ENCODE results near the gene PLA2G4A. TPM values are rescaled to one million over a fixed set of nuclear protein-coding genes. Genes with fewer than 3 reads are reported as not detected.
A peak's percentile ranks its signal among the peaks of the same experiment; 100 is the strongest.

Gene PLA2G4A
- total and polyA plus RNA-seq, 2 donors (not counting 1 experiment from before 2014, with no cell fraction given): 2.8 to 5.8 TPM

DNA sequence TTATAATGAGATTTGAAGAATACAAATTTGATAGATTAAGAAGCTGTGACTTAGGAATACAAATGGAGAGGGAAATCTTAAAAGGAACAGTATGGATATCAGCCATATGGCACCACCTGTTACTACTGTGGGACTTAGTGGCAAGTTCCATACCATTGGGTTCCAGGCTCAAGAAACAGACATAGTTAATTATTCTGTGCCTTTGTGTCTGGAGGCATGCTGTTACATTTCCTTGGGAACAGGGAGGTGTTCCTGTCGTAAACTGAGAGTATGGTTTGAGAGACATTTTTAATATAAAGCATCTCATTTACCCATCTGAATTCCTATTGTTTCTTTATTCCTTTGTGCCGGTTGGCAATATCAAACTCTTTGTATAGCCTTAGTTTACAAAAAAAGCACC lies 15.2 kb downstream of the PLA2G4A start:
- DNase-seq (ENCODE audit: low read depth in 2 of 2): no peak
- Histone ChIP-seq H2AFZ (ENCODE audit: low read length) (no peak overlapping the region), H3K36me3 (ENCODE audit: control insufficient read depth, insufficient read depth, low read length) (no peaks in the 10 kb centered on the region), H3K79me2 (ENCODE audit: control insufficient read depth, insufficient read depth, low read length) (no peaks in the 10 kb centered on the region), H4K20me1 (ENCODE audit: control insufficient read depth, extremely low read depth, insufficient read depth, low read length) (no peaks in the 10 kb centered on the region), H3K4me2 (ENCODE audit: extremely low read depth, insufficient read depth, low read length) (no peak overlapping the region), H3K4me3 (replicated peaks in 1 of 4; ENCODE audit: control extremely low read depth in 1 of 4, insufficient read depth in 1 of 4, low read depth in 3 of 4, low read length in 4 of 4) (no peak overlapping the region), H3K9me3 (ENCODE audit: control insufficient read depth, insufficient read depth, low read depth, low read length) (no peaks in the 10 kb centered on the region), H3K9ac (ENCODE audit: insufficient read depth, low read length) (no peak overlapping the region), H3K27ac (ENCODE audit: insufficient read depth, low read length) (no peak overlapping the region), H3K27me3 (ENCODE audit: control insufficient read depth, insufficient read depth, low read length) (no peaks in the 10 kb centered on the region), H3K4me1 (ENCODE audit: control insufficient read depth, extremely low read depth, insufficient read depth, low read length) (no peaks in the 10 kb centered on the region)
- TF ChIP-seq EZH2 (IDR thresholded peaks at IDR 0.05; ENCODE audit: low read length, missing control alignments): no peak
- TF ChIP-seq, protein P1, sequence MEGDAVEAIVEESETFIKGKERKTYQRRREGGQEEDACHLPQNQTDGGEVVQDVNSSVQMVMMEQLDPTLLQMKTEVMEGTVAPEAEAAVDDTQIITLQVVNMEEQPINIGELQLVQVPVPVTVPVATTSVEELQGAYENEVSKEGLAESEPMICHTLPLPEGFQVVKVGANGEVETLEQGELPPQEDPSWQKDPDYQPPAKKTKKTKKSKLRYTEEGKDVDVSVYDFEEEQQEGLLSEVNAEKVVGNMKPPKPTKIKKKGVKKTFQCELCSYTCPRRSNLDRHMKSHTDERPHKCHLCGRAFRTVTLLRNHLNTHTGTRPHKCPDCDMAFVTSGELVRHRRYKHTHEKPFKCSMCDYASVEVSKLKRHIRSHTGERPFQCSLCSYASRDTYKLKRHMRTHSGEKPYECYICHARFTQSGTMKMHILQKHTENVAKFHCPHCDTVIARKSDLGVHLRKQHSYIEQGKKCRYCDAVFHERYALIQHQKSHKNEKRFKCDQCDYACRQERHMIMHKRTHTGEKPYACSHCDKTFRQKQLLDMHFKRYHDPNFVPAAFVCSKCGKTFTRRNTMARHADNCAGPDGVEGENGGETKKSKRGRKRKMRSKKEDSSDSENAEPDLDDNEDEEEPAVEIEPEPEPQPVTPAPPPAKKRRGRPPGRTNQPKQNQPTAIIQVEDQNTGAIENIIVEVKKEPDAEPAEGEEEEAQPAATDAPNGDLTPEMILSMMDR (conservative IDR thresholded peaks at IDR 0.05 in 1 of 2, IDR thresholded peaks at IDR 0.05 in 1 of 2; ENCODE audit: low read depth in 1 of 2, low read length in 2 of 2): no peak

DNA sequence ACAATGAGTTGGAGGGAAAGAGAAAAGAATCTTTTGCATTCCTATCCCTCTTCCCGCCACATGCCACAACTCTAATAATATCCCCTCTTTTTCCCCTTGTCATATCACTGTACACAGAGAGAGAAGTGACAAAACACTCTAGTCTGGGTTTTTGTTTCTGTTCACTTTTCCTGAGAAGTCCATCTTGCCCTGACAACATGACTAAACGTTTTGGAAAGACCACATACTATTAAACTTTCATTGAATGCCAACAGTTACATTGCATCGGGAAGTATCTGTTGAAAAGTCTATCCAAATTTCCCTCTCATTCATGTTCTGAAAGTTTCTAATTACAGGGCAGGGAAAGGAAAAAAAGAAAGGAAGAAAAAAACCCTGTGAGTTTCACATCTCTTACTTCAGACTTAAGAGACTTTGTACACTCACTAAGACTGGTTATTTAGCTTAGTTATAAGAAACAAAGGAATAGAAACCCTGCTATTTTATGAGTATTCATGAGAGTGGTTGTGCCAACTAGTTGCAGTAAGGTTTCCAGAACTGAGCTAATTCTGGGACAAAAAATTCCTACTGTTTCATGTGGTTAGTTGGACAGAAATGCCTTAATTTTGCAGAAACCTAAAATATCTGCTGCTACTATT lies 16.9 kb downstream of the PLA2G4A start:
- peak in 1 of 2 donors; percentile 50 for DNase-seq (ENCODE audit: low read depth in 2 of 2)
- H3K4me2 ChIP-seq (ENCODE audit: extremely low read depth, insufficient read depth, low read length): no peak overlapping the region
- TF ChIP-seq, protein P1 (conservative IDR thresholded peaks at IDR 0.05 in 1 of 2, IDR thresholded peaks at IDR 0.05 in 1 of 2; ENCODE audit: low read depth in 1 of 2, low read length in 2 of 2): no peak
- no peak for TF ChIP-seq EZH2 (IDR thresholded peaks at IDR 0.05; ENCODE audit: low read length, missing control alignments)

DNA sequence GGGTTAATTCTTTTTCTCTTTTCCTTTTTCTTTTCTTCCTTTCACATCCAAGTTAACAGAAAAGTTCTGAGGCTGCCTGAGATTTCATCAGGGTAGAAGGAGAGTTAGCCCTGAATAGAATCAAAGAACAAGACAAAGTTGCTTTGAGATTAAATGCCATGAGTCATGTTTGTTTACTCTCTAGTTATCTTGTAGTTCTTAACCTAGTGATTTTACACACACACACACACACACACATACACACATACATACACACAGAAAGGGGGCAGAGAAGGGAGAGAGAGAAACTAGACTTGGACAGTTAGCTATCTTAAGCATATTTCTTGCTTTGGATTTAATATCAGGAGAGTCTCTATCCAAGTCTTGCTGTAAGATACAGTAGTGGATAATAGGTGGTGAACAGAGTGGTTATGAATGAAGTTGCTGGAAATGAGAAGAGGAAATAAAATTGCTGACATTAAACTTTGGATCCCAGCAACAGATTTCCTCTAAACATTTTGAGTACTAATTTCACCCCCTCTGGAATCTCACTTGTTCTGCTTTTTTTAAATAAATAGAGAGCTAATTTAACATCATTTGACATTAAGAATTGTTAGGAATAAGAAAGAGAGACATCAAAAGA lies 19.9 kb downstream of the PLA2G4A start:
- Histone ChIP-seq H3K27ac (ENCODE audit: insufficient read depth, low read length) (no peak overlapping the region), H3K9ac (ENCODE audit: insufficient read depth, low read length) (no peak overlapping the region), H3K9me3 (ENCODE audit: control insufficient read depth, insufficient read depth, low read depth, low read length) (no peaks in the 10 kb centered on the region), H3K4me3 (replicated peaks in 1 of 4; ENCODE audit: control extremely low read depth in 1 of 4, insufficient read depth in 1 of 4, low read depth in 3 of 4, low read length in 4 of 4) (no peak overlapping the region), H3K27me3 (ENCODE audit: control insufficient read depth, insufficient read depth, low read length) (no peaks in the 10 kb centered on the region), H4K20me1 (ENCODE audit: control insufficient read depth, extremely low read depth, insufficient read depth, low read length) (no peaks in the 10 kb centered on the region), H3K4me1 (ENCODE audit: control insufficient read depth, extremely low read depth, insufficient read depth, low read length) (no peaks in the 10 kb centered on the region), H2AFZ (ENCODE audit: low read length) (no peak overlapping the region), H3K4me2 (ENCODE audit: extremely low read depth, insufficient read depth, low read length) (no peak overlapping the region), H3K36me3 (ENCODE audit: control insufficient read depth, insufficient read depth, low read length) (no peaks in the 10 kb centered on the region), H3K79me2 (ENCODE audit: control insufficient read depth, insufficient read depth, low read length) (no peaks in the 10 kb centered on the region)
- no peak for DNase-seq (ENCODE audit: low read depth in 2 of 2)
- no peak for TF ChIP-seq EZH2 (IDR thresholded peaks at IDR 0.05; ENCODE audit: low read length, missing control alignments)
- TF ChIP-seq, protein P1 (conservative IDR thresholded peaks at IDR 0.05 in 1 of 2, IDR thresholded peaks at IDR 0.05 in 1 of 2; ENCODE audit: low read depth in 1 of 2, low read length in 2 of 2): no peak

More for the DNA sequence above, 16.9 kb downstream of the PLA2G4A start:
- no peaks in the 10 kb centered on the region for H3K4me1 ChIP-seq (ENCODE audit: control insufficient read depth, extremely low read depth, insufficient read depth, low read length)
- H3K9ac ChIP-seq (ENCODE audit: insufficient read depth, low read length): no peak overlapping the region
- H3K27ac ChIP-seq (ENCODE audit: insufficient read depth, low read length): no peak overlapping the region
- no peaks in the 10 kb centered on the region for H3K79me2 ChIP-seq (ENCODE audit: control insufficient read depth, insufficient read depth, low read length)
- no peaks in the 10 kb centered on the region for H3K36me3 ChIP-seq (ENCODE audit: control insufficient read depth, insufficient read depth, low read length)
- no peak overlapping the region for H3K4me3 ChIP-seq (replicated peaks in 1 of 4; ENCODE audit: control extremely low read depth in 1 of 4, insufficient read depth in 1 of 4, low read depth in 3 of 4, low read length in 4 of 4)
- H3K27me3 ChIP-seq (ENCODE audit: control insufficient read depth, insufficient read depth, low read length): no peaks in the 10 kb centered on the region
- H4K20me1 ChIP-seq (ENCODE audit: control insufficient read depth, extremely low read depth, insufficient read depth, low read length): no peaks in the 10 kb centered on the region
- H2AFZ ChIP-seq (ENCODE audit: low read length): no peak overlapping the region
- H3K9me3 ChIP-seq (ENCODE audit: control insufficient read depth, insufficient read depth, low read depth, low read length): no peaks in the 10 kb centered on the region

All from fibroblast of lung (primary cell).